ENCODE results near the gene SLC22A4. TPM values are rescaled to one million over a fixed set of nuclear protein-coding genes. Genes with fewer than 3 reads are reported as not detected.

Gene SLC22A4
- total RNA-seq, 6 donors from 2014 or later: 3.9 to 17.8 (median 8.1) TPM

- 80 to 87% methylated on average over 6 of the region's 6 CpGs for WGBS, 2 donors
- DNase-seq (no peak), ATAC-seq (ENCODE audit: low FRiP score in 2 of 2) (no peak)
- no peak for TF ChIP-seq POLR2AphosphoS5 (IDR thresholded peaks at IDR 0.05)
- TF ChIP-seq POLR2A (IDR thresholded peaks at IDR 0.05): no peak
- no peak for TF ChIP-seq CTCF (IDR thresholded peaks at IDR 0.05)
- TF ChIP-seq EP300 (IDR thresholded peaks at IDR 0.05): no peak
- Histone ChIP-seq H3K36me3 (no peaks in the 10 kb centered on the region), H3K27me3 (no peaks in the 10 kb centered on the region), H3K9me3 (no peaks in the 10 kb centered on the region), H3K4me1 (peaks cover 0 to 7% (median 6%) of the 10 kb centered on the region in 4 donors), H3K4me3 (no peak overlapping the region), H3K27ac (no peak overlapping the region)
Measured at GRCh38 chr5:132277256-132277655, 16.9 kb upstream of the SLC22A4 start.

GRCh38 chr5:132277971-132278853 is 16.0 kb upstream of the SLC22A4 start:
- DNase-seq: no peak
- Histone ChIP-seq H3K9me3 (no peaks in the 10 kb centered on the region), H3K27me3 (no peaks in the 10 kb centered on the region), H3K4me3 (no peak overlapping the region), H3K4me1 (no peaks in the 10 kb centered on the region), H3K27ac (no peak overlapping the region), H3K36me3 (no peaks in the 10 kb centered on the region)
- 88 to 89% methylated on average over 6 of the region's 6 CpGs for WGBS, 2 donors
- TF ChIP-seq POLR2A (IDR thresholded peaks at IDR 0.05) (no peak), POLR2AphosphoS5 (IDR thresholded peaks at IDR 0.05) (no peak)
- ATAC-seq (ENCODE audit: low FRiP score in 2 of 2): no peak

GRCh38 chr5:132279801-132280200 is 14.4 kb upstream of the SLC22A4 start:
- Histone ChIP-seq H3K4me3 (no peak overlapping the region), H3K36me3 (no peaks in the 10 kb centered on the region), H3K27ac (no peak overlapping the region), H3K27me3 (no peaks in the 10 kb centered on the region), H3K9me3 (no peaks in the 10 kb centered on the region), H3K4me1 (no peaks in the 10 kb centered on the region)
- DNase-seq: no peak
- TF ChIP-seq CTCF (IDR thresholded peaks at IDR 0.05) (no peak), EP300 (IDR thresholded peaks at IDR 0.05) (no peak), POLR2AphosphoS5 (IDR thresholded peaks at IDR 0.05) (no peak), POLR2A (IDR thresholded peaks at IDR 0.05) (no peak)
- ATAC-seq (ENCODE audit: low FRiP score in 2 of 2): no peak
- 90 to 100% methylated on average over 2 to 3 of the region's 3 CpGs for WGBS, 2 donors

DNA sequence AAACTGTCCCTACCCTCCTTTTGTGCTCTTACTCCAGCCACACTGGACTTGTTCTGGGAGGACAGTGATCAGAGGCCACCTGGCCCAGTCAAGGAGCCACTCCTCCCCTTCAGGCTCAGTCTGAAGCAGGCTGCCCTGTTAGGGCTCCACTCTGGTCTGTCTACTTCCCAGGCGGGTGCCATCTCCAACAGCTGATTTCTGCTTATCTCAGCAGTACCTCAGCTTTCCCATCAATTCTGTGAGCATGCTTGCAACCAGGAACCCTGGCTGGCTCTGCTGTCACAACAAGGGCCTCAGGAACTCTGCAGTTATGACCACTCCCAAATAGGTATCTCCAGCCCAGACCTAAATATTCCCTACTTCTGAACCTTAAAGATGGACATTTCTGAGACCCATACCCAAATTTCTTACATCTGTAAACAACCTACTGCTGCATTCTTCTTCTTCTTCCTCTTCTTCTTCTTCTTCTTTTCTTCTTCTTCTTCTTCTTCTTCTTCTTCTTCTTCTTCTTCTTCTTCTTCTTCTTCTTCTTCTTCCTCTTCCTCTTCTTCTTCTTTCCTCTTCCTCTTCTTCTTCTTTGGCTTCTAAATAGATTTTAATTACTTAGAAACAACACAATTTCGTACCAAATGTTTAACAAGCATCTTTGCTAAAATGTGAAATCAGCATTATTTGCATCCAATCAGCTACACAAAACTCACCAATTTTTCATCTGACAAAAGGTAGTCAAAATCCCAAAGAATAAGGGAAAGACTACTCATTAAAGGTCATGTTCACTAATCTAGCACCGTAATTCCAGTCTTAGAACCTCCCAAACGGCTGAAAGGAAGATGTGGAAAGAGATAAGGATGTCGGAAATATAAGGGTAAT is 13.6 kb upstream of the SLC22A4 start:
- Histone ChIP-seq H3K4me3 (no peak overlapping the region), H3K27ac (no peak overlapping the region), H3K4me1 (no peaks in the 10 kb centered on the region), H3K27me3 (no peaks in the 10 kb centered on the region), H3K9me3 (no peaks in the 10 kb centered on the region), H3K36me3 (no peaks in the 10 kb centered on the region)
- DNase-seq: no peak
- TF ChIP-seq CTCF (IDR thresholded peaks at IDR 0.05): no peak
- TF ChIP-seq POLR2AphosphoS5 (IDR thresholded peaks at IDR 0.05): no peak
- no peak for TF ChIP-seq EP300 (IDR thresholded peaks at IDR 0.05)
- 84 to 87% methylated on average over 5 of the region's 5 CpGs for WGBS, 2 donors
- peak in 1 of 2 donors; percentile 5 for ATAC-seq (ENCODE audit: low FRiP score in 2 of 2)

Data from upper lobe of left lung (tissue), 6 donors.